Smooth muscle cell (in vitro differentiated cells): Measurements from ENCODE around the gene TMEM115. TPM values are rescaled to one million over a fixed set of nuclear protein-coding genes. Genes with fewer than 3 reads are reported as not detected.
"Not testable (repeated sequence)": the region's sequence is repeated elsewhere in the genome, so short reads cannot be mapped to it uniquely, and the experiment has no call there.

Experiments used
- DNase-seq: peaks from one replicate; lab custom pipeline; 2025; ENCODE audit not compliant: unreplicated experiment; lab: John Stamatoyannopoulos, UW
- H2AFZ ChIP-seq: fragments of 200-600 bp; sonication (generic); 2 replicates; pipeline ENCODE4 v1.6.0; 2016; ENCODE audit warnings: antibody characterized with exemption, low read depth, mild to moderate bottlenecking
- H3F3A ChIP-seq: fragments of 200-600 bp; sonication (generic); 2 replicates; pipeline ENCODE4 v1.6.0; 2017; ENCODE audit warnings: antibody characterized with exemption, low read depth
- H3K27ac ChIP-seq: fragments of 200-600 bp; sonication (generic); 2 replicates; pipeline ENCODE4 v1.5.1; 2016; ENCODE audit warnings: low read depth, mild to moderate bottlenecking
- H3K27me3 ChIP-seq: fragments of 200-600 bp; sonication (generic); 2 replicates; pipeline ENCODE4 v1.6.1; 2016; ENCODE audit warnings: low read depth, mild to moderate bottlenecking
- H3K36me3 ChIP-seq: fragments of 200-600 bp; sonication (generic); 2 replicates; pipeline ENCODE4 v1.5.1; 2016; ENCODE audit warnings: low read depth
- H3K4me1 ChIP-seq: fragments of 200-600 bp; sonication (generic); 2 replicates; pipeline ENCODE4 v1.5.1; 2016; ENCODE audit warnings: low read depth
- H3K4me2 ChIP-seq: fragments of 200-600 bp; sonication (generic); 2 replicates; pipeline ENCODE4 v1.6.0; 2016; ENCODE audit warnings: mild to moderate bottlenecking
- H3K4me3 ChIP-seq: fragments of 200-600 bp; sonication (generic); 2 replicates; pipeline ENCODE4 v1.5.1; 2016; ENCODE audit warnings: mild to moderate bottlenecking
- H3K79me2 ChIP-seq: fragments of 200-600 bp; sonication (generic); 2 replicates; pipeline ENCODE4 v1.6.0; 2016; ENCODE audit warnings: low read depth, mild to moderate bottlenecking
- H3K9ac ChIP-seq: fragments of 200-600 bp; sonication (generic); 2 replicates; pipeline ENCODE4 v1.6.0; 2016; ENCODE audit warnings: low read depth
- H3K9me3 ChIP-seq: fragments of 200-600 bp; sonication (generic); replicated peaks from 2 replicates; pipeline ENCODE4 v1.5.1; 2016; ENCODE audit warnings: low read depth
- H4K20me1 ChIP-seq: fragments of 200-600 bp; sonication (generic); 2 replicates; pipeline ENCODE4 v1.6.0; 2016; ENCODE audit warnings: low read depth
- WGBS: methylation state at CpG from one replicate; pipeline ENCODE4 v1.1.7; 2016; ENCODE audit warnings: low lambda C conversion rate; 5-methylcytosine and 5-hydroxymethylcytosine counted together
- polyA plus RNA-seq: library from polyadenylated mRNA; unstranded; fragments of >200 nt; fragmentation: Nextera tagmentation; extraction: Ambion mirVana; gene quantifications from 2 replicates; pipeline ENCODE4 v1.2.1, GENCODE V29; 2016
- total RNA-seq: library from RNA; depleted of rRNA; stranded (reverse); fragments of >200 nt; gene quantifications from 2 replicates; pipeline ENCODE4 v1.2.3, GENCODE V29; 2014
- TF ChIP-seq, protein P1 (sequence below): fragments of 200-600 bp; sonication (generic); IDR thresholded peaks from 2 replicates; pipeline ENCODE4 v1.5.1; 2017; ENCODE audit warnings: borderline replicate concordance, mild to moderate bottlenecking, antibody characterized with exemption; ENCODE audit not compliant: insufficient read depth, poor library complexity, severe bottlenecking

TMEM115 gene
- total and polyA plus RNA-seq, 2 experiments from 2014 or later, result 42.7 to 56.6 TPM

GRCh38 chr3:50314816-50315215, 44.5 kb downstream of the TMEM115 start:
- Histone ChIP-seq H3K27me3 (no peaks in the 10 kb centered on the region), H3F3A (no peaks in the 10 kb centered on the region), H3K9ac (no peak overlapping the region), H3K79me2 (peaks cover 13% of the 10 kb centered on the region), H3K36me3 (peaks cover 1% of the 10 kb centered on the region), H4K20me1 (peaks cover 24% of the 10 kb centered on the region), H3K4me2 (no peak overlapping the region), H3K4me1 (peaks cover under 1% of the 10 kb centered on the region), H3K4me3 (no peak overlapping the region), H3K27ac (no peak overlapping the region), H3K9me3 (no peaks in the 10 kb centered on the region), H2AFZ (no peak overlapping the region)
- 99% methylated on average over 4 of the region's 4 CpGs for WGBS
- TF ChIP-seq, protein P1, sequence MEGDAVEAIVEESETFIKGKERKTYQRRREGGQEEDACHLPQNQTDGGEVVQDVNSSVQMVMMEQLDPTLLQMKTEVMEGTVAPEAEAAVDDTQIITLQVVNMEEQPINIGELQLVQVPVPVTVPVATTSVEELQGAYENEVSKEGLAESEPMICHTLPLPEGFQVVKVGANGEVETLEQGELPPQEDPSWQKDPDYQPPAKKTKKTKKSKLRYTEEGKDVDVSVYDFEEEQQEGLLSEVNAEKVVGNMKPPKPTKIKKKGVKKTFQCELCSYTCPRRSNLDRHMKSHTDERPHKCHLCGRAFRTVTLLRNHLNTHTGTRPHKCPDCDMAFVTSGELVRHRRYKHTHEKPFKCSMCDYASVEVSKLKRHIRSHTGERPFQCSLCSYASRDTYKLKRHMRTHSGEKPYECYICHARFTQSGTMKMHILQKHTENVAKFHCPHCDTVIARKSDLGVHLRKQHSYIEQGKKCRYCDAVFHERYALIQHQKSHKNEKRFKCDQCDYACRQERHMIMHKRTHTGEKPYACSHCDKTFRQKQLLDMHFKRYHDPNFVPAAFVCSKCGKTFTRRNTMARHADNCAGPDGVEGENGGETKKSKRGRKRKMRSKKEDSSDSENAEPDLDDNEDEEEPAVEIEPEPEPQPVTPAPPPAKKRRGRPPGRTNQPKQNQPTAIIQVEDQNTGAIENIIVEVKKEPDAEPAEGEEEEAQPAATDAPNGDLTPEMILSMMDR, result no peak
- no peak for DNase-seq

GRCh38 chr3:50314342-50314741, 45.0 kb downstream of the TMEM115 start:
- no peak overlapping the region for H3K4me3 ChIP-seq
- no peak overlapping the region for H3K4me2 ChIP-seq
- H3K36me3 ChIP-seq, result peaks cover 5% of the 10 kb centered on the region
- peaks cover 8% of the 10 kb centered on the region for H3K79me2 ChIP-seq
- no peak for DNase-seq
- TF ChIP-seq, protein P1, result no peak
- H3K9me3 ChIP-seq, result no peaks in the 10 kb centered on the region
- H3K27me3 ChIP-seq, result no peaks in the 10 kb centered on the region
- H2AFZ ChIP-seq, result no peak overlapping the region
- H3F3A ChIP-seq, result no peaks in the 10 kb centered on the region
- peaks cover 24% of the 10 kb centered on the region for H4K20me1 ChIP-seq
- H3K9ac ChIP-seq, result no peak overlapping the region
- WGBS, result 98% methylated on average over 3 of the region's 3 CpGs
- no peak overlapping the region for H3K27ac ChIP-seq
- no peaks in the 10 kb centered on the region for H3K4me1 ChIP-seq

- DNase-seq, H3K4me3 ChIP-seq, H3K79me2 ChIP-seq, H3K4me1 ChIP-seq, H3K27me3 ChIP-seq, H3K27ac ChIP-seq, H3K9ac ChIP-seq, H3K36me3 ChIP-seq, H3K4me2 ChIP-seq, H3K9me3 ChIP-seq, H2AFZ ChIP-seq, H3F3A ChIP-seq: not testable (repeated sequence)
- H4K20me1 ChIP-seq, result peaks cover 14% of the 10 kb centered on the region
- 98% methylated on average over 16 of the region's 32 CpGs for WGBS
Observed at GRCh38 chr3:50312041-50312440, 47.3 kb downstream of the TMEM115 start.

Other genes with a start within 250 kb of the TMEM115 start
- gene SEMA3F, start 204.2 kb downstream of the TMEM115 start, total RNA-seq, result 16.9 and 25.0 TPM in 2 replicates
- gene SEMA3F, start 204.2 kb downstream of the TMEM115 start, polyA plus RNA-seq, result 9.2 and 17.8 TPM in 2 replicates
- not detected in 2 replicates for gene GNAT1, start 167.9 kb downstream of the TMEM115 start, total RNA-seq
- gene GNAT1, start 167.9 kb downstream of the TMEM115 start, polyA plus RNA-seq, result 0.24 TPM in 1 of 2 replicates, not detected in the other
- 0.58 and 3.9 TPM in 2 replicates for gene SLC38A3, start 154.2 kb downstream of the TMEM115 start, total RNA-seq
- gene SLC38A3, start 154.2 kb downstream of the TMEM115 start, polyA plus RNA-seq, result 3.5 and 4.2 TPM in 2 replicates
- 209 and 230 TPM in 2 replicates for gene GNAI2, start 123.3 kb downstream of the TMEM115 start, total RNA-seq
- 454 and 466 TPM in 2 replicates for gene GNAI2, start 123.3 kb downstream of the TMEM115 start, polyA plus RNA-seq
- gene SEMA3B, start 90.4 kb downstream of the TMEM115 start, total RNA-seq, result 26.8 and 48.3 TPM in 2 replicates
- gene SEMA3B, start 90.4 kb downstream of the TMEM115 start, polyA plus RNA-seq, result 26.3 and 70.7 TPM in 2 replicates
- gene LSMEM2, start 80.4 kb downstream of the TMEM115 start, total RNA-seq, result 0.09 and 0.18 TPM in 2 replicates
- 0.87 TPM in 1 of 2 replicates, not detected in the other for gene LSMEM2, start 80.4 kb downstream of the TMEM115 start, polyA plus RNA-seq
- gene IFRD2, start 67.1 kb downstream of the TMEM115 start, total RNA-seq, result 19.9 and 20.8 TPM in 2 replicates
- 59.3 and 62.6 TPM in 2 replicates for gene IFRD2, start 67.1 kb downstream of the TMEM115 start, polyA plus RNA-seq
- 1.6 and 2.5 TPM in 2 replicates for gene HYAL3, start 60.1 kb downstream of the TMEM115 start, total RNA-seq
- 3.7 and 6.7 TPM in 2 replicates for gene HYAL3, start 60.1 kb downstream of the TMEM115 start, polyA plus RNA-seq
- gene NAA80, start 60.1 kb downstream of the TMEM115 start, total RNA-seq, result 11.3 and 13.0 TPM in 2 replicates
- gene NAA80, start 60.1 kb downstream of the TMEM115 start, polyA plus RNA-seq, result 16.7 and 21.9 TPM in 2 replicates
- gene HYAL1, start 55.9 kb downstream of the TMEM115 start, total RNA-seq, result 0.54 and 1.0 TPM in 2 replicates
- 1.4 TPM in 1 of 2 replicates, not detected in the other for gene HYAL1, start 55.9 kb downstream of the TMEM115 start, polyA plus RNA-seq
- 74.7 and 88.0 TPM in 2 replicates for gene HYAL2, start 36.8 kb downstream of the TMEM115 start, total RNA-seq
- gene HYAL2, start 36.8 kb downstream of the TMEM115 start, polyA plus RNA-seq, result 72.8 and 83.3 TPM in 2 replicates
- gene TUSC2, start 31.3 kb downstream of the TMEM115 start, total RNA-seq, result 25.1 and 28.8 TPM in 2 replicates
- 53.4 and 57.5 TPM in 2 replicates for gene TUSC2, start 31.3 kb downstream of the TMEM115 start, polyA plus RNA-seq
- gene RASSF1, start 18.7 kb downstream of the TMEM115 start, total RNA-seq, result 25.3 and 27.6 TPM in 2 replicates
- gene RASSF1, start 18.7 kb downstream of the TMEM115 start, polyA plus RNA-seq, result 58.5 and 62.2 TPM in 2 replicates
- gene ZMYND10, start 13.8 kb downstream of the TMEM115 start, total RNA-seq, result 0.27 and 1.4 TPM in 2 replicates
- 0.21 and 1.7 TPM in 2 replicates for gene ZMYND10, start 13.8 kb downstream of the TMEM115 start, polyA plus RNA-seq
- 18.0 and 25.1 TPM in 2 replicates for gene NPRL2, start 8.7 kb downstream of the TMEM115 start, total RNA-seq
- 29.3 and 39.7 TPM in 2 replicates for gene NPRL2, start 8.7 kb downstream of the TMEM115 start, polyA plus RNA-seq
- 15.1 and 21.6 TPM in 2 replicates for gene CYB561D2, start 8.7 kb downstream of the TMEM115 start, total RNA-seq
- gene CYB561D2, start 8.7 kb downstream of the TMEM115 start, polyA plus RNA-seq, result 22.6 and 30.7 TPM in 2 replicates
- 0.27 and 0.31 TPM in 2 replicates for gene CACNA2D2, start 144.1 kb upstream of the TMEM115 start, total RNA-seq
- gene CACNA2D2, start 144.1 kb upstream of the TMEM115 start, polyA plus RNA-seq, result 0.51 and 0.58 TPM in 2 replicates
- 6.6 and 8.7 TPM in 2 replicates for gene C3orf18, start 208.2 kb upstream of the TMEM115 start, total RNA-seq
- 18.9 and 20.0 TPM in 2 replicates for gene C3orf18, start 208.2 kb upstream of the TMEM115 start, polyA plus RNA-seq
- gene HEMK1, start 210.0 kb upstream of the TMEM115 start, total RNA-seq, result 6.5 and 15.3 TPM in 2 replicates
- 26.4 and 28.3 TPM in 2 replicates for gene HEMK1, start 210.0 kb upstream of the TMEM115 start, polyA plus RNA-seq